Subcutaneous abdominal adipose tissue (tissue), 5 donors: ENCODE results near the gene CALM3.

ENCODE experiments used
- H3K27ac ChIP-seq: one replicate; pipeline ENCODE4 v1.7.0; 2013; ENCODE audit warnings: low read depth, mild to moderate bottlenecking, inconsistent platforms, low read length, moderate library complexity
- H3K27me3 ChIP-seq, 5 donors: one replicate each; pipeline ENCODE4 v1.7.0; 2013; ENCODE audit warnings: low read length in 5 of 5, inconsistent platforms in 1 of 5; ENCODE audit not compliant: control insufficient read depth in 5 of 5, insufficient read depth in 4 of 5
- H3K36me3 ChIP-seq, 5 donors: one replicate each; pipeline ENCODE4 v1.7.0; 2013; ENCODE audit warnings: low read length in 5 of 5; ENCODE audit not compliant: control insufficient read depth in 5 of 5, insufficient read depth in 5 of 5
- H3K4me1 ChIP-seq, 5 donors: one replicate each; pipeline ENCODE4 v1.7.0; 2013; ENCODE audit warnings: low read length in 5 of 5, mild to moderate bottlenecking in 3 of 5, moderate library complexity in 1 of 5; ENCODE audit not compliant: control insufficient read depth in 5 of 5, insufficient read depth in 5 of 5
- H3K4me3 ChIP-seq, 5 donors: one replicate each; pipeline ENCODE4 v1.7.0; 2013; ENCODE audit warnings: low read length in 5 of 5, low read depth in 1 of 5
- H3K9ac ChIP-seq, 5 donors: one replicate each; pipeline ENCODE4 v1.7.0; 2013; ENCODE audit warnings: low read length in 5 of 5, mild to moderate bottlenecking in 4 of 5, moderate library complexity in 3 of 5
- H3K9me3 ChIP-seq, 5 donors: one replicate each; pipeline ENCODE4 v1.7.0; 2013; ENCODE audit warnings: low read length in 5 of 5; ENCODE audit not compliant: control insufficient read depth in 5 of 5
- donor health status: healthy.
- donor health status: healthy.
- donor health status: healthy.
- donor health status: healthy.
- donor health status: healthy.

Gene CALM3

GRCh38 chr19:46631481-46631880 is 30.4 kb downstream of the CALM3 start:
- Histone ChIP-seq H3K36me3 (no peaks in the 10 kb centered on the region), H3K27ac (peak overlapping the region; percentile 9), H3K4me1 (peaks cover 10 to 40% (median 36%) of the 10 kb centered on the region in 5 donors), H3K4me3 (no peak overlapping the region), H3K27me3 (peaks cover 3 to 20% (median 16%) of the 10 kb centered on the region in 5 donors), H3K9ac (no peak overlapping the region), H3K9me3 (no peaks in the 10 kb centered on the region)

- H3K4me1 ChIP-seq: peaks cover 10 to 37% (median 36%) of the 10 kb centered on the region in 5 donors
- no peak overlapping the region for H3K9ac ChIP-seq
- peaks cover 3 to 28% (median 19%) of the 10 kb centered on the region in 5 donors for H3K27me3 ChIP-seq
These were observed 32.0 kb downstream of the CALM3 start for GRCh38 chr19:46633130-46633529.

GRCh38 chr19:46634045-46634655 is 33.0 kb downstream of the CALM3 start:
- Histone ChIP-seq H3K4me3 (peak overlapping the region; percentile 36 to 65 (median 55)), H3K27me3 (peaks cover 3 to 35% (median 19%) of the 10 kb centered on the region in 5 donors)

More at GRCh38 chr19:46633130-46633529, 32.0 kb downstream of the CALM3 start:
- no peaks in the 10 kb centered on the region for H3K9me3 ChIP-seq
- no peak overlapping the region for H3K4me3 ChIP-seq
- H3K36me3 ChIP-seq: no peaks in the 10 kb centered on the region
- no peak overlapping the region for H3K27ac ChIP-seq

GRCh38 chr19:46634656-46635218 is 33.6 kb downstream of the CALM3 start:
- no peaks in the 10 kb centered on the region for H3K36me3 ChIP-seq
- H3K9me3 ChIP-seq: no peaks in the 10 kb centered on the region
- H3K4me3 ChIP-seq: no peak overlapping the region
- peaks cover 8 to 39% (median 25%) of the 10 kb centered on the region in 5 donors for H3K27me3 ChIP-seq
- no peak overlapping the region for H3K27ac ChIP-seq
- no peak overlapping the region for H3K9ac ChIP-seq
- H3K4me1 ChIP-seq: peaks cover 12 to 50% (median 49%) of the 10 kb centered on the region in 5 donors

More at GRCh38 chr19:46634045-46634655, 33.0 kb downstream of the CALM3 start:
- Histone ChIP-seq H3K4me1 (peaks cover 12 to 47% (median 45%) of the 10 kb centered on the region in 5 donors), H3K36me3 (no peaks in the 10 kb centered on the region), H3K27ac (no peak overlapping the region), H3K9ac (peak overlapping the region in 1 of 5 donors; percentile 33), H3K9me3 (no peaks in the 10 kb centered on the region)

- Histone ChIP-seq H3K27me3 (peaks cover 16 to 50% (median 26%) of the 10 kb centered on the region in 5 donors), H3K27ac (no peak within 1 kb of the TSS), H3K9me3 (no peaks in the 10 kb centered on the region), H3K4me3 (no peak within 1 kb of the TSS), H3K9ac (no peak within 1 kb of the TSS), H3K36me3 (no peaks in the 10 kb centered on the region), H3K4me1 (peaks cover 7 to 44% (median 40%) of the 10 kb centered on the region in 5 donors)
These were observed 35.0 kb downstream of the CALM3 start, which contains the start of gene GNG8 for GRCh38 chr19:46635920-46636761. GNG8 (minus strand) TSS chr19:46636202; CDS start chr19:46634682, 1,520 bp downstream.

GRCh38 chr19:46637224-46637623 is 36.1 kb downstream of the CALM3 start:
- H3K36me3 ChIP-seq: no peaks in the 10 kb centered on the region
- no peak overlapping the region for H3K27ac ChIP-seq
- H3K9me3 ChIP-seq: no peaks in the 10 kb centered on the region
- H3K4me1 ChIP-seq: peaks cover 5 to 36% (median 32%) of the 10 kb centered on the region in 5 donors
- no peak overlapping the region for H3K9ac ChIP-seq
- H3K4me3 ChIP-seq: no peak overlapping the region
- peaks cover 16 to 50% (median 26%) of the 10 kb centered on the region in 5 donors for H3K27me3 ChIP-seq

- peak overlapping the region in 2 of 5 donors; percentile 35 to 61 for H3K9ac ChIP-seq
- H3K4me1 ChIP-seq: peaks cover 2 to 24% (median 22%) of the 10 kb centered on the region in 5 donors
- no peaks in the 10 kb centered on the region for H3K9me3 ChIP-seq
- H3K36me3 ChIP-seq: no peaks in the 10 kb centered on the region
- peaks cover 13 to 40% (median 23%) of the 10 kb centered on the region in 5 donors for H3K27me3 ChIP-seq
- H3K4me3 ChIP-seq: peak overlapping the region in 4 of 5 donors; percentile 27 to 61 (median 53)
- H3K27ac ChIP-seq: no peak overlapping the region
These were observed 38.4 kb downstream of the CALM3 start for GRCh38 chr19:46639358-46640182.

GRCh38 chr19:46640656-46641055 is 39.5 kb downstream of the CALM3 start:
- H3K9ac ChIP-seq: no peak overlapping the region
- H3K4me1 ChIP-seq: peaks cover 2 to 22% (median 19%) of the 10 kb centered on the region in 5 donors
- H3K27me3 ChIP-seq: peaks cover 11 to 33% (median 16%) of the 10 kb centered on the region in 5 donors
- H3K27ac ChIP-seq: no peak overlapping the region
- H3K4me3 ChIP-seq: no peak overlapping the region
- no peaks in the 10 kb centered on the region for H3K9me3 ChIP-seq
- no peaks in the 10 kb centered on the region for H3K36me3 ChIP-seq

- Histone ChIP-seq H3K9ac (no peak overlapping the region), H3K4me1 (peaks cover 0 to 5% (median 2%) of the 10 kb centered on the region in 5 donors), H3K9me3 (peaks cover 0 to 6% (median 2%) of the 10 kb centered on the region in 5 donors), H3K36me3 (no peaks in the 10 kb centered on the region), H3K27ac (no peak overlapping the region), H3K4me3 (no peak overlapping the region), H3K27me3 (peaks cover 2 to 26% (median 11%) of the 10 kb centered on the region in 5 donors)
These were observed 43.6 kb downstream of the CALM3 start for GRCh38 chr19:46644720-46645119.
